Neural cell (in vitro differentiated cells): Measurements from ENCODE around the gene STXBP4. TPM values are rescaled to one million over a fixed set of nuclear protein-coding genes. Genes with fewer than 3 reads are reported as not detected.

Source experiments
- H2AFZ ChIP-seq: fragments of 200-600, 300-800 bp; sonication (generic), shearing (Covaris generic); 2 replicates; pipeline ENCODE4 v1.6.0; 2014; ENCODE audit warnings: low read depth, mild to moderate bottlenecking, antibody characterized with exemption, low read length, moderate library complexity
- H3F3A ChIP-seq: fragments of 200-600 bp; shearing (Covaris generic); 2 replicates; pipeline ENCODE4 v1.6.1; 2016; ENCODE audit warnings: mild to moderate bottlenecking, moderate library complexity, mixed read lengths, antibody characterized with exemption, low read length; ENCODE audit not compliant: insufficient read depth, poor library complexity, severe bottlenecking
- H3K27ac ChIP-seq: fragments of 200-600, 300-800 bp; sonication (generic), shearing (Covaris generic); 2 replicates; pipeline ENCODE4 v1.5.1; 2014; ENCODE audit warnings: mild to moderate bottlenecking, low read length, moderate library complexity
- H3K27me3 ChIP-seq: fragments of 300-800, 200-600 bp; sonication (generic), shearing (Covaris generic); 2 replicates; pipeline ENCODE4 v1.6.0; 2014; ENCODE audit warnings: mild to moderate bottlenecking, low read depth, low read length, moderate library complexity; ENCODE audit not compliant: insufficient read depth
- H3K36me3 ChIP-seq: fragments of 300-800, 200-600 bp; sonication (generic), shearing (Covaris generic); 2 replicates; pipeline ENCODE4 v1.5.1; 2014; ENCODE audit warnings: mild to moderate bottlenecking, antibody characterized with exemption, low read length, moderate library complexity; ENCODE audit not compliant: insufficient read depth
- H3K4me2 ChIP-seq: fragments of 300-800, 200-600 bp; sonication (generic), shearing (Covaris generic); 2 replicates; pipeline ENCODE4 v1.6.0; 2014; ENCODE audit warnings: mild to moderate bottlenecking, low read length
- H3K4me3 ChIP-seq: fragments of 300-800, 200-600 bp; sonication (generic), shearing (Covaris generic); 2 replicates; pipeline ENCODE4 v1.5.1; 2014; ENCODE audit warnings: mild to moderate bottlenecking, low read length, moderate library complexity
- H3K79me2 ChIP-seq: fragments of 200-600 bp; shearing (Covaris generic); replicated peaks from 2 replicates; pipeline ENCODE4 v1.6.0; 2014; ENCODE audit warnings: mild to moderate bottlenecking, low read length, moderate library complexity; ENCODE audit not compliant: insufficient read depth
- H3K9ac ChIP-seq: fragments of 300-800, 200-600 bp; sonication (generic), shearing (Covaris generic); 2 replicates; pipeline ENCODE4 v1.6.1; 2016; ENCODE audit warnings: mild to moderate bottlenecking, low read length, mixed read lengths
- H3K9me2 ChIP-seq: fragments of 200-600 bp; shearing (Covaris generic); 2 replicates; pipeline ENCODE4 v1.6.1; 2016; ENCODE audit warnings: mild to moderate bottlenecking, low read length, mixed read lengths; ENCODE audit not compliant: insufficient read depth
- H3K9me3 ChIP-seq: fragments of 200-600, 300-800 bp; sonication (generic), shearing (Covaris generic); 2 replicates; pipeline ENCODE4 v1.6.1; 2016; ENCODE audit warnings: mild to moderate bottlenecking, mixed run types, low read length, moderate library complexity, mixed read lengths
- H4K20me1 ChIP-seq: fragments of 200-600 bp; shearing (Covaris generic); 2 replicates; pipeline ENCODE4 v1.6.1; 2016; ENCODE audit warnings: mild to moderate bottlenecking, mixed run types; ENCODE audit not compliant: insufficient read depth
- CTCF ChIP-seq: fragments of 450-650 bp; IDR thresholded peaks from 2 replicates; pipeline ENCODE4 v1.5.1; 2014; ENCODE audit warnings: antibody characterized with exemption, mild to moderate bottlenecking, moderate library complexity; ENCODE audit not compliant: poor library complexity, severe bottlenecking
- EP300 ChIP-seq: fragments of 450-650 bp; conservative IDR thresholded peaks from 2 replicates; pipeline ENCODE4 v1.6.1; 2014; ENCODE audit warnings: antibody characterized with exemption, mild to moderate bottlenecking, moderate library complexity; ENCODE audit not compliant: poor library complexity, severe bottlenecking
- EZH2 ChIP-seq: fragments of 200-600, 300-800 bp; shearing (Covaris generic), sonication (generic); IDR thresholded peaks from 2 replicates; pipeline ENCODE4 v1.6.1; 2014; ENCODE audit warnings: antibody characterized with exemption, low read length, borderline replicate concordance, mild to moderate bottlenecking; ENCODE audit not compliant: insufficient read depth, poor library complexity, severe bottlenecking
- MXI1 ChIP-seq: fragments of 450-650 bp; conservative IDR thresholded peaks from 2 replicates; pipeline ENCODE4 v1.6.1; 2014; ENCODE audit warnings: antibody characterized with exemption, mild to moderate bottlenecking; ENCODE audit not compliant: poor library complexity, severe bottlenecking
- POLR2AphosphoS5 ChIP-seq: IDR thresholded peaks from 2 replicates; pipeline ENCODE4 v1.6.1; 2012
- RAD21 ChIP-seq: fragments of 450-650 bp; conservative IDR thresholded peaks from 2 replicates; pipeline ENCODE4 v1.6.1; 2014; ENCODE audit warnings: antibody characterized with exemption, mild to moderate bottlenecking, moderate library complexity
- REST ChIP-seq: IDR thresholded peaks from 2 replicates; pipeline ENCODE4 v1.6.1; 2012; ENCODE audit warnings: borderline replicate concordance
- SMC3 ChIP-seq: fragments of 450-650 bp; conservative IDR thresholded peaks from 2 replicates; pipeline ENCODE4 v1.6.1; 2014; ENCODE audit warnings: antibody characterized with exemption, mild to moderate bottlenecking, moderate library complexity; ENCODE audit not compliant: poor library complexity
- TAF1 ChIP-seq: IDR thresholded peaks from 2 replicates; pipeline ENCODE4 v1.6.1; 2012; ENCODE audit warnings: low read depth
- polyA plus RNA-seq: library from polyadenylated mRNA; depleted of rRNA; stranded (reverse); fragments of >200 nt; gene quantifications from 2 replicates; pipeline ENCODE4 v1.2.3, GENCODE V29; 2014

Gene STXBP4
- polyA plus RNA-seq, 1 donor from 2014 or later: 8.1 TPM

GRCh38 chr17:55172612-55173011 lies 204.0 kb downstream of the STXBP4 start:
- TF ChIP-seq CTCF (no peak), SMC3 (no peak)
- peaks cover 4% of the 10 kb centered on the region for H3K9me3 ChIP-seq
- no peak overlapping the region for H2AFZ ChIP-seq
- H3K27ac ChIP-seq: no peak overlapping the region
- H3K9ac ChIP-seq: no peak overlapping the region
- no peak overlapping the region for H3K4me2 ChIP-seq
- no peaks in the 10 kb centered on the region for H4K20me1 ChIP-seq
- H3K36me3 ChIP-seq: no peaks in the 10 kb centered on the region
- no peaks in the 10 kb centered on the region for H3K27me3 ChIP-seq
- H3K79me2 ChIP-seq: no peaks in the 10 kb centered on the region
- H3F3A ChIP-seq: no peaks in the 10 kb centered on the region
- no peak overlapping the region for H3K4me3 ChIP-seq
- H3K9me2 ChIP-seq: no peaks in the 10 kb centered on the region

- no peaks in the 10 kb centered on the region for H3F3A ChIP-seq
- no peak overlapping the region for H2AFZ ChIP-seq
- H3K9me3 ChIP-seq: peaks cover 4% of the 10 kb centered on the region
- H3K9me2 ChIP-seq: no peaks in the 10 kb centered on the region
- no peaks in the 10 kb centered on the region for H3K36me3 ChIP-seq
- no peak overlapping the region for H3K9ac ChIP-seq
- H3K4me2 ChIP-seq: no peak overlapping the region
- H3K4me3 ChIP-seq: no peak overlapping the region
- H3K79me2 ChIP-seq: no peaks in the 10 kb centered on the region
- H3K27ac ChIP-seq: no peak overlapping the region
- TF ChIP-seq CTCF (no peak), TAF1 (no peak), MXI1 (no peak), RAD21 (no peak), POLR2AphosphoS5 (no peak), REST (no peak), EZH2 (no peak), SMC3 (no peak), EP300 (no peak)
- H3K27me3 ChIP-seq: no peaks in the 10 kb centered on the region
- no peaks in the 10 kb centered on the region for H4K20me1 ChIP-seq
Observed at GRCh38 chr17:55174133-55174532, 205.6 kb downstream of the STXBP4 start.
